ENCODE results near the gene PEAK3.

- TF ChIP-seq POLR2AphosphoS5 (IDR thresholded peaks at IDR 0.05) (no peak), CTCF (IDR thresholded peaks at IDR 0.05) (no peak)
Observed at GRCh38 chr19:2234996-2235380, 47.0 kb downstream of the PEAK3 start.

Data from breast epithelium (tissue), 3 donors.